Eye (tissue), 1 donor: ENCODE measurements around the gene SERPINB6.
A peak's percentile ranks its signal among the peaks of the same experiment; 100 is the strongest.
"Not testable (repeated sequence)": the region's sequence is repeated elsewhere in the genome, so short reads cannot be mapped to it uniquely, and the experiment has no call there.

Experiments used
- DNase-seq: peaks from one replicate; pipeline ENCODE4 v3.0.0-alpha.2; 2015

The SERPINB6 gene

GRCh38 chr6:2976060-2976459, 4.7 kb upstream of the SERPINB6 start:
- DNase-seq: no peak

GRCh38 chr6:2973676-2974075, 2.3 kb upstream of the SERPINB6 start:
- no peak for DNase-seq

- not testable (repeated sequence) for DNase-seq
Measured at GRCh38 chr6:2973180-2973579, 1.8 kb upstream of the SERPINB6 start.

- DNase-seq: not testable (repeated sequence)
Measured at GRCh38 chr6:2972685-2973084, 1.3 kb upstream of the SERPINB6 start.

- not testable (repeated sequence) for DNase-seq
Measured at GRCh38 chr6:2972219-2972487, 786 bp upstream of the SERPINB6 start.

GRCh38 chr6:2970753-2971419, 481 bp downstream of the SERPINB6 start:
- DNase-seq: peak; percentile 88

- DNase-seq: peak; percentile 97
Measured at GRCh38 chr6:2970034-2970685, 1.2 kb downstream of the SERPINB6 start.

- DNase-seq: peak; percentile 52
Measured at GRCh38 chr6:2969549-2969948, 1.8 kb downstream of the SERPINB6 start.

GRCh38 chr6:2968600-2969135, 2.7 kb downstream of the SERPINB6 start:
- no peak for DNase-seq

GRCh38 chr6:2967936-2968335, 3.4 kb downstream of the SERPINB6 start:
- DNase-seq: no peak

- DNase-seq: peak; percentile 34
Measured at GRCh38 chr6:2966347-2966746, 5.0 kb downstream of the SERPINB6 start.

GRCh38 chr6:2964793-2965505, 6.4 kb downstream of the SERPINB6 start:
- DNase-seq: no peak

GRCh38 chr6:2963756-2964155, 7.6 kb downstream of the SERPINB6 start:
- no peak for DNase-seq

- no peak for DNase-seq
Measured at GRCh38 chr6:2962636-2963035, 8.7 kb downstream of the SERPINB6 start.

GRCh38 chr6:2962004-2962403, 9.4 kb downstream of the SERPINB6 start:
- no peak for DNase-seq

GRCh38 chr6:2961506-2961905, 9.9 kb downstream of the SERPINB6 start:
- DNase-seq: no peak

- DNase-seq: no peak
Measured at GRCh38 chr6:2960935-2961334, 10.4 kb downstream of the SERPINB6 start.

GRCh38 chr6:2959909-2960719, 11.3 kb downstream of the SERPINB6 start:
- DNase-seq: no peak

- DNase-seq: no peak
Measured at GRCh38 chr6:2958776-2959175, 12.6 kb downstream of the SERPINB6 start.

- DNase-seq: no peak
Measured at GRCh38 chr6:2958331-2958711, 13.0 kb downstream of the SERPINB6 start.

- DNase-seq: no peak
Measured at GRCh38 chr6:2957696-2958330, 13.6 kb downstream of the SERPINB6 start.

- no peak for DNase-seq
Measured at GRCh38 chr6:2956930-2957685, 14.3 kb downstream of the SERPINB6 start.
